ENCODE data around the gene HECW1.
"Not testable (repeated sequence)": the region's sequence is repeated elsewhere in the genome, so short reads cannot be mapped to it uniquely, and the experiment has no call there.

The HECW1 gene

GRCh38 chr7:43588477-43589132, 476.2 kb downstream of the HECW1 start:
- no peak for DNase-seq

GRCh38 chr7:43589133-43589478, 476.7 kb downstream of the HECW1 start:
- DNase-seq: no peak

- no peak for DNase-seq
Measured at GRCh38 chr7:43589728-43590127, 477.3 kb downstream of the HECW1 start.

- DNase-seq: no peak
Measured at GRCh38 chr7:43590862-43591557, 478.6 kb downstream of the HECW1 start.

GRCh38 chr7:43591558-43592180, 479.2 kb downstream of the HECW1 start:
- DNase-seq: no peak

GRCh38 chr7:43592326-43592725, 479.9 kb downstream of the HECW1 start:
- no peak for DNase-seq

GRCh38 chr7:43593010-43593409, 480.6 kb downstream of the HECW1 start:
- no peak for DNase-seq

GRCh38 chr7:43594020-43594419, 481.6 kb downstream of the HECW1 start:
- DNase-seq: no peak

GRCh38 chr7:43596426-43596825, 484.0 kb downstream of the HECW1 start:
- DNase-seq: not testable (repeated sequence)

- no peak for DNase-seq
Measured at GRCh38 chr7:43600056-43600455, 487.6 kb downstream of the HECW1 start.

- no peak for DNase-seq
Measured at GRCh38 chr7:43602256-43602655, 489.8 kb downstream of the HECW1 start.

GRCh38 chr7:43604251-43604650, 491.8 kb downstream of the HECW1 start:
- DNase-seq: no peak

- no peak for DNase-seq
Measured at GRCh38 chr7:43609097-43609496, 496.6 kb downstream of the HECW1 start.

GRCh38 chr7:43612128-43612527, 499.7 kb downstream of the HECW1 start:
- DNase-seq: no peak

- DNase-seq: no peak
Measured at GRCh38 chr7:43612599-43613589, 500.4 kb downstream of the HECW1 start.

All from bone marrow (tissue), 2 donors.